ENCODE results near the gene MYEOV. TPM values are rescaled to one million over a fixed set of nuclear protein-coding genes. Genes with fewer than 3 reads are reported as not detected.

The MYEOV gene
- polyA plus RNA-seq, 3 donors = 0.03 TPM; not detected in 2

DNA sequence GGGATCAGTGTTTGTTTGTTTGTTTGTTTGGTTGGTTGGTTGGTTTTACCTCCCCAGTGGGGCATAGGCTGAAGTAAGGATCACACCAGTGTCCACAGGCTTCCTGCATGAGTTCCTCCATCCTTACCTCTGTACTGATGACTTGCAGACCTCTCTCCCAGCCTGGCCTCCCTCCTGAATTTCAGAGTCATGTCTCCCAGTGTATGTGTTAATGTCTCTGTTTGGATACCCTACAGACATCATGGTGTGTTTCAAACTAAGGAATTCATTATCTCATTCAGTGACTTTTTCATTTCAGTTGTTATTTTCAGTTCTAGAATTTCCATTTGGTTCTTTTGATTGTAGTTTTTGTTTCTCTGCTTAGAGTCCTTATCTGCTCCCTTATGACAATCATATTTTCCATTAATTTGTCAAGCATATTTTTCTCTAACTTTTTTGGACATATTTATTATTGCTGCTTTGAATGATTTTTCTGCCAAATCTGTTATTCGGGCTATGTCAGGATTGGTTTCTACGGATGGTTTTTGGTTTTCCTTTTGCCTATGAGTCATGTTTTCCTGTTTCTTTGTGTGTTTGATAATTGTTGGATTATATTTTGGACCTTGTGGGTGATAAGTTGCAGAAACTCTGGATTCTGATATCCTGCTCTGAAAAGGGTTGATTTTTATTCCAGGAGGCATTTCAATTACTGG lies 23.6 kb downstream of the MYEOV start:
- H3K36me3 ChIP-seq (replicated peaks in 1 of 2; ENCODE audit: control insufficient read depth in 1 of 2, insufficient read depth in 2 of 2, low read length in 2 of 2) = no peaks in the 10 kb centered on the region
- TF ChIP-seq, protein P1, sequence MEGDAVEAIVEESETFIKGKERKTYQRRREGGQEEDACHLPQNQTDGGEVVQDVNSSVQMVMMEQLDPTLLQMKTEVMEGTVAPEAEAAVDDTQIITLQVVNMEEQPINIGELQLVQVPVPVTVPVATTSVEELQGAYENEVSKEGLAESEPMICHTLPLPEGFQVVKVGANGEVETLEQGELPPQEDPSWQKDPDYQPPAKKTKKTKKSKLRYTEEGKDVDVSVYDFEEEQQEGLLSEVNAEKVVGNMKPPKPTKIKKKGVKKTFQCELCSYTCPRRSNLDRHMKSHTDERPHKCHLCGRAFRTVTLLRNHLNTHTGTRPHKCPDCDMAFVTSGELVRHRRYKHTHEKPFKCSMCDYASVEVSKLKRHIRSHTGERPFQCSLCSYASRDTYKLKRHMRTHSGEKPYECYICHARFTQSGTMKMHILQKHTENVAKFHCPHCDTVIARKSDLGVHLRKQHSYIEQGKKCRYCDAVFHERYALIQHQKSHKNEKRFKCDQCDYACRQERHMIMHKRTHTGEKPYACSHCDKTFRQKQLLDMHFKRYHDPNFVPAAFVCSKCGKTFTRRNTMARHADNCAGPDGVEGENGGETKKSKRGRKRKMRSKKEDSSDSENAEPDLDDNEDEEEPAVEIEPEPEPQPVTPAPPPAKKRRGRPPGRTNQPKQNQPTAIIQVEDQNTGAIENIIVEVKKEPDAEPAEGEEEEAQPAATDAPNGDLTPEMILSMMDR (IDR thresholded peaks at IDR 0.05) = no peak
- H3K27ac ChIP-seq (ENCODE audit: low read depth in 1 of 2, low read length in 2 of 2) = no peak overlapping the region
- DNase-seq = no peak
- H3K36me3 Mint-ChIP-seq = peaks cover 0 to 1% of the 10 kb centered on the region in 2 donors
- 13% methylated on average over 1 of the region's 2 CpGs for WGBS (ENCODE audit: insufficient coverage)
- H3K9me3 Mint-ChIP-seq = peaks cover 0 to 3% (median 0%) of the 10 kb centered on the region in 7 donors
- H3K27me3 ChIP-seq (ENCODE audit: control insufficient read depth in 2 of 2, insufficient read depth in 2 of 2, low read length in 2 of 2) = peaks cover 5 to 15% of the 10 kb centered on the region in 2 donors
- no peaks in the 10 kb centered on the region for H4K20me1 ChIP-seq (ENCODE audit: insufficient read depth, low read length)
- no peaks in the 10 kb centered on the region for H3K9me3 ChIP-seq (replicated peaks in 1 of 2; ENCODE audit: control insufficient read depth in 1 of 2, insufficient read depth in 1 of 2, low read length in 2 of 2)
- H3K79me2 ChIP-seq (ENCODE audit: insufficient read depth, low read length) = no peaks in the 10 kb centered on the region
- no peak overlapping the region for H3K4me3 Mint-ChIP-seq
- no peak overlapping the region for H3K27ac Mint-ChIP-seq
- H2AFZ ChIP-seq (ENCODE audit: insufficient read depth, low read depth, low read length, poor library complexity, severe bottlenecking) = no peak overlapping the region
- no peak overlapping the region for H3K9ac ChIP-seq (ENCODE audit: insufficient read depth, low read length, poor library complexity, severe bottlenecking)
- no peak overlapping the region for H3K4me2 ChIP-seq (replicated peaks; ENCODE audit: extremely low read depth, low read length, poor library complexity, severe bottlenecking)
- H3K4me1 ChIP-seq (ENCODE audit: control insufficient read depth in 1 of 2, insufficient read depth in 2 of 2, low read length in 2 of 2) = peaks cover 12 to 25% of the 10 kb centered on the region in 2 donors
- H3K4me3 ChIP-seq (replicated peaks in 1 of 3; ENCODE audit: low read depth in 2 of 3, low read length in 3 of 3) = no peak overlapping the region
- H3K4me1 Mint-ChIP-seq = peaks cover 24% of the 10 kb centered on the region
- intact Hi-C loops (cut with micrococcal nuclease) = no loop called here
- peaks cover 3 to 21% (median 8%) of the 10 kb centered on the region in 3 donors for H3K27me3 Mint-ChIP-seq (ENCODE audit: low read depth in 3 of 3)

DNA sequence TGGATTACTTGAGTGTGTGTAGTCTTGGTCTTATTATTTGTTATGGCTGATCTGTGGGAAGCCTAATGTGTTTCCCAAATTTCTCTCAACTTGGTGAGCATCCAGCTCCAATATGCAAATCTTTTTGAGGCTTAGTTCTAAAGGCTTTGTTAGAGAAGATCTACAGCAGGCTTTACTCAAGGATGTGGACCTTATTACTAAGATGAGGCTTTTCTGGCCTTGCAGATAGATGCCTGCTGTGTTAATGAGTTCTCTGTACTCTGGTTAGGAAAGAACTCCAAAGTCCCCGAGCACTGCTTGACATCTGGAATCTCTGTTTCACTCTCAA lies 24.1 kb downstream of the MYEOV start:
- no peak overlapping the region for H3K4me3 Mint-ChIP-seq
- DNase-seq = no peak
- H3K27me3 Mint-ChIP-seq (ENCODE audit: low read depth in 3 of 3) = peaks cover 3 to 16% (median 5%) of the 10 kb centered on the region in 3 donors
- Histone ChIP-seq H3K4me2 (replicated peaks; ENCODE audit: extremely low read depth, low read length, poor library complexity, severe bottlenecking) (no peak overlapping the region), H3K36me3 (replicated peaks in 1 of 2; ENCODE audit: control insufficient read depth in 1 of 2, insufficient read depth in 2 of 2, low read length in 2 of 2) (no peaks in the 10 kb centered on the region), H3K79me2 (ENCODE audit: insufficient read depth, low read length) (no peaks in the 10 kb centered on the region), H3K4me3 (replicated peaks in 1 of 3; ENCODE audit: low read depth in 2 of 3, low read length in 3 of 3) (no peak overlapping the region), H3K27me3 (ENCODE audit: control insufficient read depth in 2 of 2, insufficient read depth in 2 of 2, low read length in 2 of 2) (peaks cover 5 to 11% of the 10 kb centered on the region in 2 donors), H3K9me3 (replicated peaks in 1 of 2; ENCODE audit: control insufficient read depth in 1 of 2, insufficient read depth in 1 of 2, low read length in 2 of 2) (no peaks in the 10 kb centered on the region), H2AFZ (ENCODE audit: insufficient read depth, low read depth, low read length, poor library complexity, severe bottlenecking) (no peak overlapping the region), H3K4me1 (ENCODE audit: control insufficient read depth in 1 of 2, insufficient read depth in 2 of 2, low read length in 2 of 2) (peaks cover 7 to 20% of the 10 kb centered on the region in 2 donors), H3K27ac (ENCODE audit: low read depth in 1 of 2, low read length in 2 of 2) (no peak overlapping the region), H3K9ac (ENCODE audit: insufficient read depth, low read length, poor library complexity, severe bottlenecking) (no peak overlapping the region), H4K20me1 (ENCODE audit: insufficient read depth, low read length) (no peaks in the 10 kb centered on the region)
- TF ChIP-seq, protein P1 (IDR thresholded peaks at IDR 0.05) = no peak
- peaks cover 18% of the 10 kb centered on the region for H3K4me1 Mint-ChIP-seq
- intact Hi-C loops (cut with micrococcal nuclease) = no loop called here
- H3K36me3 Mint-ChIP-seq = peaks cover 0 to 1% of the 10 kb centered on the region in 2 donors
- no CpG with 5 or more reads among the region's 1 CpG for WGBS (ENCODE audit: insufficient coverage)
- no peak overlapping the region for H3K27ac Mint-ChIP-seq
- peaks cover 0 to 3% (median 0%) of the 10 kb centered on the region in 7 donors for H3K9me3 Mint-ChIP-seq
